ENCODE data around the gene PCDHA1. TPM values are rescaled to one million over a fixed set of nuclear protein-coding genes. Genes with fewer than 3 reads are reported as not detected.

PCDHA1 gene
- total RNA-seq, 1 experiment from 2014 or later = not detected

GRCh38 chr5:140953234-140953633, 167.3 kb downstream of the PCDHA1 start:
- H3K36me3 Mint-ChIP-seq (ENCODE audit: insufficient read depth, unreplicated experiment) = no peaks in the 10 kb centered on the region
- H3K27me3 Mint-ChIP-seq (ENCODE audit: insufficient read depth, unreplicated experiment) = no peaks in the 10 kb centered on the region
- BruUV-seq (replicated peaks) = no TSS peak
- intact Hi-C loops (cut with micrococcal nuclease) = no loop called here
- ChIA-PET POLR2A (interaction anchor here (0.6 to 1.4 kb wide), 6 partner anchors 10 to 608 kb away, joined by 3 to 6 read pairs (median 4); no protein-coding TSS in a partner anchor), CTCF (interaction anchor here (0.8 to 1.2 kb wide), 3 partner anchors 27 to 87 kb away, joined by 3 to 6 read pairs (median 3); partner anchors contain the start of gene PCDHAC1)
- H3K9me3 Mint-ChIP-seq (ENCODE audit: unreplicated experiment) = peaks cover 9% of the 10 kb centered on the region
- no peak for DNase-seq (ENCODE audit: unreplicated experiment)
- H3K27ac Mint-ChIP-seq (ENCODE audit: low read depth, unreplicated experiment) = no peak overlapping the region
- H3K4me3 Mint-ChIP-seq (ENCODE audit: unreplicated experiment) = no peak overlapping the region
- TF ChIP-seq, protein P1, sequence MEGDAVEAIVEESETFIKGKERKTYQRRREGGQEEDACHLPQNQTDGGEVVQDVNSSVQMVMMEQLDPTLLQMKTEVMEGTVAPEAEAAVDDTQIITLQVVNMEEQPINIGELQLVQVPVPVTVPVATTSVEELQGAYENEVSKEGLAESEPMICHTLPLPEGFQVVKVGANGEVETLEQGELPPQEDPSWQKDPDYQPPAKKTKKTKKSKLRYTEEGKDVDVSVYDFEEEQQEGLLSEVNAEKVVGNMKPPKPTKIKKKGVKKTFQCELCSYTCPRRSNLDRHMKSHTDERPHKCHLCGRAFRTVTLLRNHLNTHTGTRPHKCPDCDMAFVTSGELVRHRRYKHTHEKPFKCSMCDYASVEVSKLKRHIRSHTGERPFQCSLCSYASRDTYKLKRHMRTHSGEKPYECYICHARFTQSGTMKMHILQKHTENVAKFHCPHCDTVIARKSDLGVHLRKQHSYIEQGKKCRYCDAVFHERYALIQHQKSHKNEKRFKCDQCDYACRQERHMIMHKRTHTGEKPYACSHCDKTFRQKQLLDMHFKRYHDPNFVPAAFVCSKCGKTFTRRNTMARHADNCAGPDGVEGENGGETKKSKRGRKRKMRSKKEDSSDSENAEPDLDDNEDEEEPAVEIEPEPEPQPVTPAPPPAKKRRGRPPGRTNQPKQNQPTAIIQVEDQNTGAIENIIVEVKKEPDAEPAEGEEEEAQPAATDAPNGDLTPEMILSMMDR (IDR thresholded peaks at IDR 0.05; ENCODE audit: unreplicated experiment) = no peak
- H3K4me1 Mint-ChIP-seq (ENCODE audit: insufficient read depth, unreplicated experiment) = peaks cover 20% of the 10 kb centered on the region

GRCh38 chr5:140962190-140962589, 176.2 kb downstream of the PCDHA1 start:
- BruUV-seq (replicated peaks) = no TSS peak
- DNase-seq (ENCODE audit: unreplicated experiment) = no peak

GRCh38 chr5:140964356-140964755, 178.4 kb downstream of the PCDHA1 start:
- Mint-ChIP-seq H3K9me3 (ENCODE audit: unreplicated experiment) (no peaks in the 10 kb centered on the region), H3K36me3 (ENCODE audit: insufficient read depth, unreplicated experiment) (no peaks in the 10 kb centered on the region), H3K27ac (ENCODE audit: low read depth, unreplicated experiment) (no peak overlapping the region), H3K4me3 (ENCODE audit: unreplicated experiment) (no peak overlapping the region), H3K27me3 (ENCODE audit: insufficient read depth, unreplicated experiment) (no peaks in the 10 kb centered on the region), H3K4me1 (ENCODE audit: insufficient read depth, unreplicated experiment) (peaks cover 5% of the 10 kb centered on the region)
- intact Hi-C loops (cut with micrococcal nuclease) = no loop called here
- TF ChIP-seq, protein P1 (IDR thresholded peaks at IDR 0.05; ENCODE audit: unreplicated experiment) = no peak
- no TSS peak for BruUV-seq (replicated peaks)
- POLR2A ChIA-PET = interaction anchor here (0.6 to 2.1 kb wide), 4 partner anchors 9 to 76 kb away, joined by 3 to 11 read pairs (median 4); no protein-coding TSS in a partner anchor
- CTCF ChIA-PET = interaction anchor here (0.7 to 6.2 kb wide), 4 partner anchors 38 to 89 kb away, joined by 3 to 41 read pairs (median 6); partner anchors contain the start of genes PCDHA12 and PCDHAC1
- DNase-seq (ENCODE audit: unreplicated experiment) = no peak

More at GRCh38 chr5:140962190-140962589, 176.2 kb downstream of the PCDHA1 start:
- no peaks in the 10 kb centered on the region for H3K27me3 Mint-ChIP-seq (ENCODE audit: insufficient read depth, unreplicated experiment)
- H3K4me3 Mint-ChIP-seq (ENCODE audit: unreplicated experiment) = no peak overlapping the region
- H3K9me3 Mint-ChIP-seq (ENCODE audit: unreplicated experiment) = no peaks in the 10 kb centered on the region
- intact Hi-C loops (cut with micrococcal nuclease) = no loop called here
- ChIA-PET POLR2A (interaction anchor here (2.1 kb wide), 1 partner anchor 78 kb away, joined by 11 read pairs; no protein-coding TSS in a partner anchor), CTCF (interaction anchor here (6.2 kb wide), 1 partner anchor 36 kb away, joined by 41 read pairs; the partner anchor contains the start of gene PCDHAC1)
- TF ChIP-seq, protein P1 (IDR thresholded peaks at IDR 0.05; ENCODE audit: unreplicated experiment) = no peak
- no peak overlapping the region for H3K27ac Mint-ChIP-seq (ENCODE audit: low read depth, unreplicated experiment)
- H3K36me3 Mint-ChIP-seq (ENCODE audit: insufficient read depth, unreplicated experiment) = no peaks in the 10 kb centered on the region
- no peaks in the 10 kb centered on the region for H3K4me1 Mint-ChIP-seq (ENCODE audit: insufficient read depth, unreplicated experiment)

DNA sequence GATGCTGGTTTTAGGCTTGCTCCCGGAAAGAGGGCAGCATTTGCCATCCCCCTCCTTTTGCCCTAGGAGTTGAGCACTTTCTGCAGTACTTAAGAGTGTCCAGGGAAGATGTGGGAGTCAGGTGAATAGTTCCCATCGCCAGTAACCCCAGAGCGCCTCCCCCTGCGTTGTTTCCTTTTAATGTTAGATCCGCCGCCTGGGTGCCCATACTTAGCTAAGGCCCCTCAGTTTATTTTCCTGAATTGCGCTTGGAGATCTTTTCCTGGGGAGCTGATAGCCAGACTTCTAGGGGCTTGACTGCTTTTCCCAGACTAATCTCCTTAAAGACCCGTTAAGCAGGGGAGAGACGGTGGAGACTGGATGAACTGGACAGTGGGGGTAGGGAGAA, 180.0 kb downstream of the PCDHA1 start:
- Mint-ChIP-seq H3K27me3 (ENCODE audit: insufficient read depth, unreplicated experiment) (no peaks in the 10 kb centered on the region), H3K4me3 (ENCODE audit: unreplicated experiment) (peak overlapping the region; percentile 94), H3K27ac (ENCODE audit: low read depth, unreplicated experiment) (peak overlapping the region; percentile 90), H3K36me3 (ENCODE audit: insufficient read depth, unreplicated experiment) (no peaks in the 10 kb centered on the region), H3K4me1 (ENCODE audit: insufficient read depth, unreplicated experiment) (peaks cover 18% of the 10 kb centered on the region), H3K9me3 (ENCODE audit: unreplicated experiment) (no peaks in the 10 kb centered on the region)
- TSS peak; percentile 43 for BruUV-seq (replicated peaks)
- intact Hi-C loops (cut with micrococcal nuclease) = loop anchor here (1.0 to 5.0 kb wide), 3 partner anchors 11 to 39 kb away; partner anchors contain the start of gene PCDHAC1
- TF ChIP-seq, protein P1 (IDR thresholded peaks at IDR 0.05; ENCODE audit: unreplicated experiment) = no peak
- no peak for DNase-seq (ENCODE audit: unreplicated experiment)
- ChIA-PET POLR2A (interaction anchor here (0.7 to 3.0 kb wide), 14 partner anchors 10 to 275 kb away, joined by 3 to 33 read pairs (median 7); partner anchors contain the start of genes HARS1, HARS2 and PCDHAC1), CTCF (interaction anchor here (0.9 to 6.2 kb wide), 5 partner anchors 10 to 39 kb away, joined by 3 to 41 read pairs (median 6); partner anchors contain the start of gene PCDHAC1)
